Measurements from ENCODE around the gene CLSTN2.

Gene CLSTN2

GRCh38 chr3:140243575-140243974 lies 308.6 kb downstream of the CLSTN2 start:
- Histone ChIP-seq H3K4ac (ENCODE audit: low read depth, low read length) (no peak overlapping the region), H4K91ac (ENCODE audit: low read depth, low read length) (no peak overlapping the region), H3K18ac (ENCODE audit: low read length) (no peak overlapping the region), H3K14ac (ENCODE audit: low read length) (no peak overlapping the region), H3K4me3 (ENCODE audit: low read depth, low read length) (no peak overlapping the region), H3K27ac (ENCODE audit: low read depth, low read length) (no peak overlapping the region), H2BK12ac (ENCODE audit: low read length) (no peak overlapping the region), H3K79me2 (ENCODE audit: control insufficient read depth, insufficient read depth, low read length, poor library complexity) (no peaks in the 10 kb centered on the region), H3K4me1 (ENCODE audit: control insufficient read depth in 1 of 2, insufficient read depth in 2 of 2, low read length in 2 of 2) (peaks cover 0 to 7% of the 10 kb centered on the region in 2 experiments), H2BK5ac (ENCODE audit: low read depth, low read length, poor library complexity) (no peak overlapping the region), H3K4me2 (ENCODE audit: low read length) (no peak overlapping the region), H2BK120ac (ENCODE audit: insufficient read depth, low read length, poor library complexity) (no peak overlapping the region), H3K79me1 (ENCODE audit: low read length) (no peaks in the 10 kb centered on the region), H3K36me3 (ENCODE audit: control insufficient read depth in 1 of 2, insufficient read depth in 2 of 2, low read length in 2 of 2) (no peaks in the 10 kb centered on the region), H3K27me3 (ENCODE audit: insufficient read depth, low read length) (no peaks in the 10 kb centered on the region), H2AK5ac (ENCODE audit: low read length) (no peak overlapping the region), H4K8ac (ENCODE audit: low read depth, low read length) (no peak overlapping the region), H3K23ac (ENCODE audit: low read length) (no peak overlapping the region), H4K12ac (ENCODE audit: low read depth, low read length) (no peak overlapping the region), H3K9me3 (ENCODE audit: insufficient read depth, low read depth, low read length) (no peaks in the 10 kb centered on the region), H3K9ac (ENCODE audit: low read length) (no peak overlapping the region), H2AFZ (ENCODE audit: insufficient read depth, low read length, poor library complexity) (no peak overlapping the region)
- no peak for DNase-seq
- WGBS (ENCODE audit: extremely low coverage, insufficient coverage, insufficient read length): no CpG with 5 or more reads among the region's 1 CpG

- no peak overlapping the region for H3K4ac ChIP-seq (ENCODE audit: low read depth, low read length)
- H3K4me1 ChIP-seq (ENCODE audit: control insufficient read depth in 1 of 2, insufficient read depth in 2 of 2, low read length in 2 of 2): peaks cover 0 to 7% of the 10 kb centered on the region in 2 experiments
- no peak overlapping the region for H2BK12ac ChIP-seq (ENCODE audit: low read length)
- H2AFZ ChIP-seq (ENCODE audit: insufficient read depth, low read length, poor library complexity): no peak overlapping the region
- no peaks in the 10 kb centered on the region for H3K27me3 ChIP-seq (ENCODE audit: insufficient read depth, low read length)
- H2BK5ac ChIP-seq (ENCODE audit: low read depth, low read length, poor library complexity): no peak overlapping the region
- H3K4me2 ChIP-seq (ENCODE audit: low read length): no peak overlapping the region
- no peak overlapping the region for H3K9ac ChIP-seq (ENCODE audit: low read length)
- WGBS (ENCODE audit: extremely low coverage, insufficient coverage, insufficient read length): no CpG with 5 or more reads among the region's 5 CpGs
- no peak overlapping the region for H3K14ac ChIP-seq (ENCODE audit: low read length)
- no peaks in the 10 kb centered on the region for H3K79me2 ChIP-seq (ENCODE audit: control insufficient read depth, insufficient read depth, low read length, poor library complexity)
- H3K9me3 ChIP-seq (ENCODE audit: insufficient read depth, low read depth, low read length): no peaks in the 10 kb centered on the region
- H3K18ac ChIP-seq (ENCODE audit: low read length): no peak overlapping the region
- no peak overlapping the region for H3K4me3 ChIP-seq (ENCODE audit: low read depth, low read length)
- no peak overlapping the region for H2BK120ac ChIP-seq (ENCODE audit: insufficient read depth, low read length, poor library complexity)
- no peaks in the 10 kb centered on the region for H3K36me3 ChIP-seq (ENCODE audit: control insufficient read depth in 1 of 2, insufficient read depth in 2 of 2, low read length in 2 of 2)
- H3K79me1 ChIP-seq (ENCODE audit: low read length): no peaks in the 10 kb centered on the region
- no peak overlapping the region for H4K12ac ChIP-seq (ENCODE audit: low read depth, low read length)
- no peak overlapping the region for H4K91ac ChIP-seq (ENCODE audit: low read depth, low read length)
- H3K23ac ChIP-seq (ENCODE audit: low read length): no peak overlapping the region
- H2AK5ac ChIP-seq (ENCODE audit: low read length): no peak overlapping the region
- H3K27ac ChIP-seq (ENCODE audit: low read depth, low read length): no peak overlapping the region
- peak in 1 of 2 donors; percentile 2 for DNase-seq
- H4K8ac ChIP-seq (ENCODE audit: low read depth, low read length): no peak overlapping the region
Observed at GRCh38 chr3:140244893-140245292, 309.9 kb downstream of the CLSTN2 start.

GRCh38 chr3:140246578-140246977 lies 311.6 kb downstream of the CLSTN2 start:
- Histone ChIP-seq H3K36me3 (ENCODE audit: control insufficient read depth in 1 of 2, insufficient read depth in 2 of 2, low read length in 2 of 2) (no peaks in the 10 kb centered on the region), H3K27me3 (ENCODE audit: insufficient read depth, low read length) (no peaks in the 10 kb centered on the region), H3K4me1 (ENCODE audit: control insufficient read depth in 1 of 2, insufficient read depth in 2 of 2, low read length in 2 of 2) (peaks cover 0 to 9% of the 10 kb centered on the region in 2 experiments), H3K27ac (ENCODE audit: low read depth, low read length) (no peak overlapping the region), H2BK120ac (ENCODE audit: insufficient read depth, low read length, poor library complexity) (no peak overlapping the region), H3K4me2 (ENCODE audit: low read length) (no peak overlapping the region), H3K79me2 (ENCODE audit: control insufficient read depth, insufficient read depth, low read length, poor library complexity) (no peaks in the 10 kb centered on the region), H3K79me1 (ENCODE audit: low read length) (no peaks in the 10 kb centered on the region), H3K4me3 (ENCODE audit: low read depth, low read length) (no peak overlapping the region), H2AK5ac (ENCODE audit: low read length) (no peak overlapping the region), H3K9ac (ENCODE audit: low read length) (no peak overlapping the region), H2AFZ (ENCODE audit: insufficient read depth, low read length, poor library complexity) (no peak overlapping the region), H2BK5ac (ENCODE audit: low read depth, low read length, poor library complexity) (no peak overlapping the region), H3K4ac (ENCODE audit: low read depth, low read length) (no peak overlapping the region), H4K91ac (ENCODE audit: low read depth, low read length) (no peak overlapping the region), H3K23ac (ENCODE audit: low read length) (no peak overlapping the region), H3K18ac (ENCODE audit: low read length) (no peak overlapping the region), H4K8ac (ENCODE audit: low read depth, low read length) (no peak overlapping the region), H3K9me3 (ENCODE audit: insufficient read depth, low read depth, low read length) (no peaks in the 10 kb centered on the region), H2BK12ac (ENCODE audit: low read length) (no peak overlapping the region), H4K12ac (ENCODE audit: low read depth, low read length) (no peak overlapping the region), H3K14ac (ENCODE audit: low read length) (no peak overlapping the region)
- no peak for DNase-seq
- WGBS (ENCODE audit: extremely low coverage, insufficient coverage, insufficient read length): no CpG with 5 or more reads among the region's 3 CpGs

- H2BK12ac ChIP-seq (ENCODE audit: low read length): no peak overlapping the region
- no peak overlapping the region for H4K91ac ChIP-seq (ENCODE audit: low read depth, low read length)
- no peaks in the 10 kb centered on the region for H3K79me1 ChIP-seq (ENCODE audit: low read length)
- H3K9me3 ChIP-seq (ENCODE audit: insufficient read depth, low read depth, low read length): no peaks in the 10 kb centered on the region
- H3K4me1 ChIP-seq (ENCODE audit: control insufficient read depth in 1 of 2, insufficient read depth in 2 of 2, low read length in 2 of 2): peaks cover 1 to 14% of the 10 kb centered on the region in 2 experiments
- H3K79me2 ChIP-seq (ENCODE audit: control insufficient read depth, insufficient read depth, low read length, poor library complexity): no peaks in the 10 kb centered on the region
- H3K23ac ChIP-seq (ENCODE audit: low read length): no peak overlapping the region
- no peak overlapping the region for H2AFZ ChIP-seq (ENCODE audit: insufficient read depth, low read length, poor library complexity)
- H3K4me3 ChIP-seq (ENCODE audit: low read depth, low read length): no peak overlapping the region
- no peak overlapping the region for H4K8ac ChIP-seq (ENCODE audit: low read depth, low read length)
- no peak overlapping the region for H3K27ac ChIP-seq (ENCODE audit: low read depth, low read length)
- no peak overlapping the region for H2AK5ac ChIP-seq (ENCODE audit: low read length)
- H3K18ac ChIP-seq (ENCODE audit: low read length): no peak overlapping the region
- no peak overlapping the region for H4K12ac ChIP-seq (ENCODE audit: low read depth, low read length)
- H3K14ac ChIP-seq (ENCODE audit: low read length): no peak overlapping the region
- H2BK5ac ChIP-seq (ENCODE audit: low read depth, low read length, poor library complexity): no peak overlapping the region
- H3K4me2 ChIP-seq (ENCODE audit: low read length): no peak overlapping the region
- H3K27me3 ChIP-seq (ENCODE audit: insufficient read depth, low read length): no peaks in the 10 kb centered on the region
- no peak overlapping the region for H3K9ac ChIP-seq (ENCODE audit: low read length)
- no peaks in the 10 kb centered on the region for H3K36me3 ChIP-seq (ENCODE audit: control insufficient read depth in 1 of 2, insufficient read depth in 2 of 2, low read length in 2 of 2)
- no peak for DNase-seq
- H3K4ac ChIP-seq (ENCODE audit: low read depth, low read length): no peak overlapping the region
- no peak overlapping the region for H2BK120ac ChIP-seq (ENCODE audit: insufficient read depth, low read length, poor library complexity)
Observed at GRCh38 chr3:140247775-140248174, 312.8 kb downstream of the CLSTN2 start.
